Lower lobe of right lung (tissue), 2 donors: ENCODE measurements around the gene IGFBP2. TPM values are rescaled to one million over a fixed set of nuclear protein-coding genes. Genes with fewer than 3 reads are reported as not detected.

Source experiments
- ATAC-seq, 2 donors: fragments of 200-7000 bp; cut with Tn5 transposase; one replicate each; pipeline ENCODE4 v1.9.1; 2020 to 2022; ENCODE audit warnings: mild to moderate bottlenecking in 2 of 2, moderate library complexity in 2 of 2
- DNase-seq: peaks from one replicate; pipeline ENCODE4 v3.0.0-alpha.2; 2020
- H3K27ac ChIP-seq: fragments of 200-600 bp; one replicate; pipeline ENCODE4 v1.8.0; 2022
- H3K27me3 ChIP-seq: fragments of 200-600 bp; one replicate; pipeline ENCODE4 v1.8.0; 2022; ENCODE audit warnings: low read depth
- H3K36me3 ChIP-seq: fragments of 200-600 bp; one replicate; pipeline ENCODE4 v1.8.0; 2022; ENCODE audit warnings: mild to moderate bottlenecking
- H3K4me1 ChIP-seq: fragments of 200-600 bp; one replicate; pipeline ENCODE4 v1.8.0; 2022
- H3K4me3 ChIP-seq: fragments of 200-600 bp; one replicate; pipeline ENCODE4 v1.8.0; 2022; ENCODE audit warnings: mild to moderate bottlenecking
- H3K9me3 ChIP-seq: fragments of 200-600 bp; one replicate; pipeline ENCODE4 v1.8.0; 2022
- intact Hi-C: fragments of 100-400 bp; cut with DNase I; formaldehyde crosslinking; loops from one replicate; pipeline ENCODE4 v1.11.0; 2022
- total RNA-seq: library from RNA; stranded (reverse); fragmentation: NEBNext Ultra II Directional; extraction: Animal tissue kit (Norgen Biotek cat#: 25700); gene quantifications from one replicate; pipeline ENCODE4 v1.2.1, GENCODE V29; 2021
- TF ChIP-seq, protein P1 (sequence below): fragments of 200-600 bp; IDR thresholded peaks from one replicate; pipeline ENCODE4 v1.8.0; 2022; ENCODE audit warnings: antibody characterized with exemption, mild to moderate bottlenecking
- donor health status: DM: no; HTN: yes; CAD: no; lungs with severe emphysema.

Gene IGFBP2
- total RNA-seq, 1 donor from 2014 or later: 37.7 TPM

DNA sequence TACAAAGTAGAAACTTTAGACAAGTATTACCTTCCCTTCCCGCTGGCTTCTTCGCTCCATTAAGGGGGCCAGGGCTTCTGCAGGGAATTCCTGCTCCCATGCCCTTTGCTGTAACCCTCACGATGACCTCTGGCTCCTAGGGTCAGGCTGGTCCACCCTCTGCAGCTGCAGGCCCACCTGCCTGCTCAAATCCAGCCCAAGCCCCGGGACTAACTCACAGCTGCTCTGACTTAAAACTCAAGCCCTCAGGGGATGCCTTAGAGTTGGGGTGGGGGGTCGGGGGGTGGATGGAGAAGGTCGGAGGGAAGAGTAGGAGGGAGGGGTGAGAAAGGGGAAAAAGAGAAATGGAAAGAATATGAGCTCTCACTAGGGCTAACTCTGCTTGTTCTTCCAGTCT is 57.2 kb downstream of the IGFBP2 start:
- H3K4me3 ChIP-seq: peak overlapping the region; percentile 37
- intact Hi-C loops: no loop called here
- H3K4me1 ChIP-seq: peaks cover 45% of the 10 kb centered on the region
- no peak overlapping the region for H3K27ac ChIP-seq
- H3K27me3 ChIP-seq: peaks cover 32% of the 10 kb centered on the region
- no peaks in the 10 kb centered on the region for H3K36me3 ChIP-seq
- H3K9me3 ChIP-seq: no peaks in the 10 kb centered on the region
- DNase-seq (no peak), ATAC-seq (no peak)
- TF ChIP-seq, protein P1, sequence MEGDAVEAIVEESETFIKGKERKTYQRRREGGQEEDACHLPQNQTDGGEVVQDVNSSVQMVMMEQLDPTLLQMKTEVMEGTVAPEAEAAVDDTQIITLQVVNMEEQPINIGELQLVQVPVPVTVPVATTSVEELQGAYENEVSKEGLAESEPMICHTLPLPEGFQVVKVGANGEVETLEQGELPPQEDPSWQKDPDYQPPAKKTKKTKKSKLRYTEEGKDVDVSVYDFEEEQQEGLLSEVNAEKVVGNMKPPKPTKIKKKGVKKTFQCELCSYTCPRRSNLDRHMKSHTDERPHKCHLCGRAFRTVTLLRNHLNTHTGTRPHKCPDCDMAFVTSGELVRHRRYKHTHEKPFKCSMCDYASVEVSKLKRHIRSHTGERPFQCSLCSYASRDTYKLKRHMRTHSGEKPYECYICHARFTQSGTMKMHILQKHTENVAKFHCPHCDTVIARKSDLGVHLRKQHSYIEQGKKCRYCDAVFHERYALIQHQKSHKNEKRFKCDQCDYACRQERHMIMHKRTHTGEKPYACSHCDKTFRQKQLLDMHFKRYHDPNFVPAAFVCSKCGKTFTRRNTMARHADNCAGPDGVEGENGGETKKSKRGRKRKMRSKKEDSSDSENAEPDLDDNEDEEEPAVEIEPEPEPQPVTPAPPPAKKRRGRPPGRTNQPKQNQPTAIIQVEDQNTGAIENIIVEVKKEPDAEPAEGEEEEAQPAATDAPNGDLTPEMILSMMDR: no peak

DNA sequence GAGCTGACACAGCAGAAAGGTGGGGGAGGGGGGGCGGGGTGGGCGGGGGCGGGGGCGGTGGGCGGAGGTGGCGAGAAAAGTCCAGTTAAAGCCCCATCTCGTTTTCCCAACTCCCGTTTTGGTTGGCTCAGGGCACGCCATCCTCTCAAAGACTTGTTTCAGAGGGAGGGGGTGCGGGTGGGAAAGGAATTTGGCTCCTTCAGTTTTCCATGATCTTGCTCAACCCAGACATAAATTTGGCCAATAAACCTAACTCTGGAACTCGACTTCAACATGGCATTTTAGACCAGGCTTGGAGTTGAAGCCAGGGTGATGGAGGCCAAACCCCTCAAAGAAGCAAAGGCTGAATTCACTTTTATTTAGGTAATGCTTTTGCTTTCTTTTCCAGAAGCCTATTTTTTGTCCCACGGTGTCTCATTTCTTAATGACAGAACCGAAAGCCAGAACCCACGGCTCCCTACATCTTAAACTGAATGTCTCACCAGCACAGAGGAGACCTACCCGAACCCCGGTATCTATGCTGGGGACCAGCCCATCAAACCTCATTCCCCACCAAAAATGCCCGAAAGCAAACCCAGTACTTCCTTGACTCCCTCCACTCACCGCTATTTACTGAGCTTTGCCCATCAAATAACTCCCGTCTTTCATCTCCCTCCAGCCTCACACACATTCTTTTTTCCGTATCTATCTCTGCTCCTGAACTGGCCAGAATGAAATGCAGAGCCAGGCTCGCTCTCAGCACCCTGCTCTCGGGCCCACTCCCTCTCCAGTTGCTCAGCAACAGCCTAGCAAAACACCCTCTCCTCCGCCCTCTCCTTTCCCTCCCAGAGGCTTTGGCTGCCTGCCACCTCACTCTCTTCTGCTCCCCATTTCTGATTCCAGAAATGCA is 57.9 kb downstream of the IGFBP2 start:
- TF ChIP-seq, protein P1: no peak
- no peaks in the 10 kb centered on the region for H3K9me3 ChIP-seq
- H3K4me1 ChIP-seq: peaks cover 45% of the 10 kb centered on the region
- peak overlapping the region; percentile 46 for H3K4me3 ChIP-seq
- peaks cover 34% of the 10 kb centered on the region for H3K27me3 ChIP-seq
- DNase-seq (peak; percentile 72), ATAC-seq (peak; percentile 79 to 85)
- intact Hi-C loops: no loop called here
- peak overlapping the region; percentile 74 for H3K27ac ChIP-seq
- H3K36me3 ChIP-seq: no peaks in the 10 kb centered on the region

DNA sequence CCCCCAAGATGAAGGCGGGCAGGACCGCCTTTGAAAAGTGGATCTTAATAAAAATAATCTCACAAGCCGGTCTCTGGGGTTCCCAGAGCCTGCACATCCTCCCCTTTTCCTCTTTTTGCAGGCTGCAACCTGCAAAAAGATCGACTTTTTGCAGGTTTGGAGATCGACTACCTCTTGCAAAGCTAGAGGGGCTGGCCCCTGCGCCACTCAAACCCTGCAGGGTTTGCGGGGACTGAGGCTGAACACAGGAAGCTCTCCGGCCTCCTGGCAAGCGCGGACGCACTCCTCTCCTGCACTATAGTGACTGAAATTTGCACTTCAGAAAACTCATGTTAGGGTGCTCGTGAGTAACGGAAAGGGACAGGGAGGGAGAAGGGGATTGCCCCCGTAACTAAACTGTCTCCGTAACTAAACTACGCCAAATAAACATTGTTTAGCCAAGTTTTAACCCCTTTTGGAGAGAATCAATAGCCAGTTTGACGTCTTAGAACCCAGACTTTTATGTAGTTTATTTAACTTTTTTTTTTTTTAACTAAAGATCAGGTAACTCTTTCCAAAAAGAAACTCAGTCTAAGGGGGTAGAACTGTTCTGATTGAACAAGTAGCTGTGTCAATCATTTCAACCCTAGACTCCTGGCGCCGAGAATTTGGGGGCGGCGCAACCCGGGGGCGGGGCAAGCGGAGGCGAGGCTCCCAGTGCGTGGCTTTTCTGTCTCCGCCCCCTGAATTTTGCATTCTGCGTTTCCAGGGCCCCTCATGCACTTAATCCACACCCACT is 59.6 kb downstream of the IGFBP2 start:
- DNase-seq (peak; percentile 74), ATAC-seq (peak; percentile 63 to 69)
- Histone ChIP-seq H3K36me3 (no peaks in the 10 kb centered on the region), H3K9me3 (no peaks in the 10 kb centered on the region), H3K4me1 (peaks cover 45% of the 10 kb centered on the region), H3K27me3 (peaks cover 34% of the 10 kb centered on the region), H3K27ac (peak overlapping the region; percentile 66), H3K4me3 (peak overlapping the region; percentile 55)
- intact Hi-C loops: no loop called here
- TF ChIP-seq, protein P1: no peak

DNA sequence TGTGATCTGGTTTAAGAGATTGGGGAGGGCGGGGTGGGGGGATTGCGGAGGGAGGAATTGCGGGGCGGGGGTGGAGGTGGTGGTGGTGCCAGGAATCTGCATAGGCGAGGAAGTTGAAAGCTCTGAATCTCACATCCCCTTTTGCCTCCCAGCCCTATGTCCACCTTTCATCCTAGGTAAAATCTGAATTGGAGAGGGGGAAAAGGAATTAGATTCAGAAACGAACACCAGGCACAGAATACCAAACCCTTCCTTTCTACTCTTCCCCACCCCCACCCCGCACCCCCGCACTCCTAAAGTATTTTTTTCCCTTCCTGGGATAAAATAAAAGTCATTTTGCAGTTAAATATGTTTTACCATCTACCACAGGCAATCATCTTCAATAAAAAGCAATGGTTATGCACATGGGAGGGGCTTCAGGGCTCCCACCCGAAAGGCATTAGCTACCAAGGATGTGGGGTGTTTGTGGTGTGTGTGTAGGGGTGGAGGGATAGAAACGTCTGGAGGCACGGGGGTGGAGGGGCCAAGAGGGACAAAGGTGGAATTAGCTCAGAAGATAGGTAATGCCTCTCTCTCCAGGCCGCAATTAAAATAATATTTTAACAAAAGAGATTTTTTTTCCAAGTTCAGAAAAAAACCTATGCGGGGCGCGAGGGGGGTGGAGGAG is 60.3 kb downstream of the IGFBP2 start:
- DNase-seq (no peak), ATAC-seq (no peak)
- peak overlapping the region; percentile 77 for H3K27ac ChIP-seq
- no peaks in the 10 kb centered on the region for H3K9me3 ChIP-seq
- TF ChIP-seq, protein P1: no peak
- H3K4me1 ChIP-seq: peaks cover 44% of the 10 kb centered on the region
- H3K4me3 ChIP-seq: peak overlapping the region; percentile 55
- no peaks in the 10 kb centered on the region for H3K36me3 ChIP-seq
- intact Hi-C loops: no loop called here
- H3K27me3 ChIP-seq: peaks cover 34% of the 10 kb centered on the region

DNA sequence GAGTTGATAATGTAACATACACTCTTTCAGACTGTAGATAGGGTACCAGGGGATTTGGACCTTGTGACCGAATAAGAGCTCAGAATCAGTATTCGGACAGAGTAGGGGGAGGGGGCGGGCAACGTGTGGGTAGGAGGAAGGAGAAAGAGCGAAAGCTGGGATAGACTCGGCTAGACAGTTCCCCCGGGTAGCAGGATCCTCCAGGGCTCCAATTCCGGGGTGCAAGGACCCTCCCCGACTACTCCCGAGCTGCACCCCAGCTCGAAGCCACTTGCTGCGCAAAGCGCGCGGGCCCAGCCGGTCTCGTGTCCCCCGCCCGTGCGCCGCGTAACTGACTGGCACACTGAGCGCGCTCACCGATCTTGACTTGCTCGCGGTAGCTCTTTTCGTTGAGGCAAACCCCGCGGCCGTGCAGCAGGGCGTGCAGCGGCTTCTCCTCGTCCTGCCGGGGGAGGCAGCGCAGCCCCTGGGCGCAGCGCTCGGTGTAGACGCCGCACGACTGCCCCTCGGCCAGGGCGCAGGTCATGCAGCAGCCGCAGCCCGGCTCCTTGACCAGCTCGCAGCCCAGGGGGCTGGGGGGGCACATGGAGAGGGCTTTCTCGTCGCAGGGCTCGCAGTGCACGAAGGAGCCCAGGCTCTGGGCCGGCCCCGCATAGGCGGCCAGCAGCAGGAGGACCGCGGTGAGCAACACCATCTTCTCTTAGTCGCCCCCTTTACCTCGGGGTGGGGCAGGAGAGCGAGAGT is 61.0 kb downstream of the IGFBP2 start:
- Histone ChIP-seq H3K27ac (peak overlapping the region; percentile 77), H3K9me3 (no peaks in the 10 kb centered on the region), H3K4me1 (peaks cover 44% of the 10 kb centered on the region), H3K27me3 (peaks cover 34% of the 10 kb centered on the region), H3K4me3 (peak overlapping the region; percentile 55), H3K36me3 (no peaks in the 10 kb centered on the region)
- TF ChIP-seq, protein P1: peak; percentile 17
- ATAC-seq (peak; percentile 15 to 35), DNase-seq (peak; percentile 59)
- intact Hi-C loops: no loop called here
